ENCODE results near the gene PARG.
"Not testable (repeated sequence)": the region's sequence is repeated elsewhere in the genome, so short reads cannot be mapped to it uniquely, and the experiment has no call there.

GRCh38 chr10:49908290-49909080 lies 33.3 kb downstream of the PARG start:
- not testable (repeated sequence) for TF ChIP-seq CTCF, POLR2A (IDR thresholded peaks at IDR 0.05)
